ENCODE results near the gene PON3. TPM values are rescaled to one million over a fixed set of nuclear protein-coding genes. Genes with fewer than 3 reads are reported as not detected.

PON3 gene
- total RNA-seq, 1 experiment from 2014 or later, result not detected

- WGBS (ENCODE audit: extremely low coverage, insufficient read length, low lambda C conversion rate), result no CpG with 5 or more reads among the region's 1 CpG
- Mint-ChIP-seq H3K27me3 (ENCODE audit: low read depth) (no peaks in the 10 kb centered on the region; the same call in 1 of the 2 replicates), H3K4me1 (peaks cover 0 to 12% of the 10 kb centered on the region in 2 experiments; a peak in 2 of 4 replicates)
Observed at GRCh38 chr7:95330961-95331337, 65.2 kb downstream of the PON3 start.

More at GRCh38 chr7:95330961-95331337, 65.2 kb downstream of the PON3 start:
- no peaks in the 10 kb centered on the region for H3K79me2 ChIP-seq (ENCODE audit: insufficient read depth, low read length)
- H2BK12ac ChIP-seq (ENCODE audit: insufficient read length, low read depth, low read length), result no peak overlapping the region
- no peak overlapping the region for H3K4ac ChIP-seq (ENCODE audit: low read depth, low read length)
- no peaks in the 10 kb centered on the region for H3K9me3 Mint-ChIP-seq
- no peak for DNase-seq
- H3K36me3 Mint-ChIP-seq (ENCODE audit: insufficient read depth in 1 of 3, low read depth in 3 of 3), result no peaks in the 10 kb centered on the region
- H3K27ac ChIP-seq (ENCODE audit: insufficient read length, low read depth, low read length), result no peak overlapping the region
- H2BK120ac ChIP-seq (ENCODE audit: low read depth, low read length, poor library complexity, severe bottlenecking), result no peak overlapping the region
- no peaks in the 10 kb centered on the region for H4K20me1 ChIP-seq (ENCODE audit: control insufficient read depth, insufficient read depth, insufficient read length)
- no peak for TF ChIP-seq CTCF (conservative IDR thresholded peaks at IDR 0.05)
- H4K91ac ChIP-seq (ENCODE audit: insufficient read length, low read depth, low read length), result no peak overlapping the region
- no peak overlapping the region for H3K27ac Mint-ChIP-seq
- H4K8ac ChIP-seq (replicated peaks; ENCODE audit: insufficient read length, low read depth, low read length), result no peak overlapping the region
- H3K18ac ChIP-seq (ENCODE audit: insufficient read length, low read depth, low read length), result no peak overlapping the region
- no peak overlapping the region for H2BK15ac ChIP-seq (ENCODE audit: low read depth, low read length)
- no peaks in the 10 kb centered on the region for H3K79me1 ChIP-seq (ENCODE audit: insufficient read depth, low read depth, low read length, poor library complexity, severe bottlenecking)
- no peaks in the 10 kb centered on the region for H3K23me2 ChIP-seq (ENCODE audit: insufficient read length, low read depth, low read length, poor library complexity, severe bottlenecking)
- no peak overlapping the region for H3K23ac ChIP-seq (ENCODE audit: insufficient read length, low read depth, low read length)
- H3K4me1 ChIP-seq (ENCODE audit: insufficient read depth, low read length), result no peaks in the 10 kb centered on the region
- no peaks in the 10 kb centered on the region for H3K9me3 ChIP-seq (ENCODE audit: control insufficient read depth, low read depth, low read length)
- H3K56ac ChIP-seq (ENCODE audit: insufficient read length, low read depth, low read length), result no peak overlapping the region
- no peak overlapping the region for H2AFZ ChIP-seq (ENCODE audit: low read length)
- H2BK20ac ChIP-seq (ENCODE audit: low read depth, low read length, poor library complexity, severe bottlenecking), result no peak overlapping the region
- no peak overlapping the region for H3K14ac ChIP-seq (ENCODE audit: insufficient read depth, low read length)
- H2AK5ac ChIP-seq (ENCODE audit: insufficient read length, low read length), result no peak overlapping the region
- H3K27me3 ChIP-seq (ENCODE audit: insufficient read depth, low read length), result no peaks in the 10 kb centered on the region
- no peak overlapping the region for H3K9ac ChIP-seq (ENCODE audit: extremely low read depth, insufficient read length, low read length)
- H2BK5ac ChIP-seq (ENCODE audit: insufficient read length, low read length), result no peak overlapping the region
- no peak overlapping the region for H3T11ph ChIP-seq (ENCODE audit: low read length)
- H3K4me2 ChIP-seq (ENCODE audit: insufficient read depth, insufficient read length, low read length), result no peak overlapping the region
- H4K5ac ChIP-seq (ENCODE audit: insufficient read length, low read depth, low read length), result no peak overlapping the region
- no peak overlapping the region for H3K4me3 Mint-ChIP-seq
